HCT116 (cell line): Measurements from ENCODE around the gene CHST11. TPM values are rescaled to one million over a fixed set of nuclear protein-coding genes. Genes with fewer than 3 reads are reported as not detected.

Experiments
- ATAC-seq: fragments of 200-7000 bp; cut with Tn5 transposase; 2 replicates; pipeline ENCODE4 v1.9.1; 2020; ENCODE audit warnings: mild to moderate bottlenecking, moderate library complexity
- BruUV-seq: library from RNA; stranded (reverse); fragments of 400-500 nt; replicated peaks from 2 replicates; lab custom pipeline; 2021; lab: Mats Ljungman, UMichigan
- CTCF ChIA-PET: fragments of 300-600 bp; sonication (Branson Sonifier 250); formaldehyde crosslinking; loops from one replicate; lab custom pipeline; 2021; ENCODE audit warnings: antibody characterized with exemption; lab: Charles Lee
- POLR2A ChIA-PET: fragments of 300-600, 350-600 bp; sonication (Branson Sonifier 250); formaldehyde crosslinking; loops from one replicate; lab custom pipeline; 2021; ENCODE audit warnings: antibody characterized with exemption; lab: Charles Lee
- RAD21 ChIA-PET, 2 experiments: fragments of 300-600 bp; sonication (Branson Sonifier 250); formaldehyde crosslinking; loops; one replicate each; lab custom pipeline; 2023; ENCODE audit warnings: low total read pairs in 2 of 2; ENCODE audit not compliant: uncharacterized antibody in 2 of 2, unreplicated experiment in 2 of 2, low non-redundant PET in 1 of 2; lab: Charles Lee
- DNase-seq: peaks from one replicate; pipeline ENCODE4 v3.0.0-alpha.2; 2010; ENCODE audit warnings: low read depth, low spot score
- H2AFZ ChIP-seq: fragments of 200-600 bp; shearing (Covaris generic), sonication (generic); 2 replicates; pipeline ENCODE4 v1.6.1; 2017; ENCODE audit warnings: low read depth, mixed run types, mixed read lengths, antibody characterized with exemption, low read length; ENCODE audit not compliant: poor library complexity, severe bottlenecking
- H3K27ac ChIP-seq: 2 replicates; pipeline ENCODE4 v1.5.1; 2012; ENCODE audit warnings: low read depth, low read length
- H3K27me3 ChIP-seq: fragments of 200-600 bp; sonication (generic); 2 replicates; pipeline ENCODE4 v1.6.1; 2016; ENCODE audit warnings: mixed run types, low read length, mixed read lengths; ENCODE audit not compliant: insufficient read depth
- H3K36me3 ChIP-seq, 2 experiments: fragments of 200-500 bp in 1 of 2; fragments of 200-600 bp in 1 of 2; sonication (Bioruptor generic) in 1 of 2; sonication (generic) in 1 of 2; 2 replicates each; pipeline versions ENCODE4 v1.5.1 to v1.6.1; 2014 to 2016; ENCODE audit warnings: low read length in 2 of 2, inconsistent platforms in 1 of 2, mixed read lengths in 1 of 2, mixed run types in 1 of 2; ENCODE audit not compliant: insufficient read depth in 2 of 2, control insufficient read depth in 1 of 2
- H3K4me1 ChIP-seq, 2 experiments: fragments of 200-600 bp in 1 of 2; sonication (generic) in 1 of 2; 2 replicates each; pipeline versions ENCODE4 v1.5.1 to v1.6.1; 2012 to 2017; ENCODE audit warnings: low read length in 2 of 2, inconsistent platforms in 1 of 2, mild to moderate bottlenecking in 1 of 2, mixed read lengths in 1 of 2, mixed run types in 1 of 2, moderate library complexity in 1 of 2; ENCODE audit not compliant: insufficient read depth in 2 of 2, control insufficient read depth in 1 of 2
- H3K4me2 ChIP-seq: fragments of 200-600 bp; sonication (generic); 2 replicates; pipeline ENCODE4 v1.6.1; 2017; ENCODE audit warnings: mixed run types, low read length, mixed read lengths
- H3K4me3 ChIP-seq, 2 experiments: fragments of 200-600 bp in 1 of 2; sonication (generic) in 1 of 2; replicated peaks in 1 of 2; 2 replicates each; pipeline ENCODE4 v1.5.1; 2011 to 2016; ENCODE audit warnings: low read length in 2 of 2, control low read depth in 1 of 2, low read depth in 1 of 2, mild to moderate bottlenecking in 1 of 2, mixed read lengths in 1 of 2, mixed run types in 1 of 2
- H3K79me2 ChIP-seq: fragments of 200-600 bp; sonication (generic); 2 replicates; pipeline ENCODE4 v1.6.1; 2017; ENCODE audit warnings: mild to moderate bottlenecking, mixed run types, low read length, moderate library complexity, mixed read lengths; ENCODE audit not compliant: insufficient read depth
- H3K9ac ChIP-seq: fragments of 200-600 bp; sonication (generic); 2 replicates; pipeline ENCODE4 v1.6.1; 2016; ENCODE audit warnings: low read length, mixed read lengths
- H3K9me2 ChIP-seq: fragments of 200-600 bp; sonication (generic), shearing (Covaris generic); 2 replicates; pipeline ENCODE4 v1.6.1; 2017; ENCODE audit warnings: mixed run types, mild to moderate bottlenecking, moderate library complexity; ENCODE audit not compliant: insufficient read depth
- H3K9me3 ChIP-seq, 2 experiments: fragments of 200-500 bp in 1 of 2; fragments of 200-600 bp in 1 of 2; sonication (Bioruptor generic) in 1 of 2; sonication (generic) in 1 of 2; 2 replicates each; pipeline ENCODE4 v1.6.1; 2014 to 2017; ENCODE audit warnings: low read length in 2 of 2, mixed read lengths in 2 of 2, inconsistent platforms in 1 of 2, low read depth in 1 of 2, mild to moderate bottlenecking in 1 of 2, mixed run types in 1 of 2, moderate library complexity in 1 of 2; ENCODE audit not compliant: control insufficient read depth in 1 of 2, insufficient read depth in 1 of 2
- H4K20me1 ChIP-seq: fragments of 200-600 bp; sonication (generic), shearing (Covaris generic); 2 replicates; pipeline ENCODE4 v1.6.1; 2017; ENCODE audit warnings: mixed run types, mild to moderate bottlenecking, moderate library complexity; ENCODE audit not compliant: insufficient read depth
- CBX3 ChIP-seq: IDR thresholded peaks from 2 replicates; pipeline ENCODE4 v1.6.1; 2012; ENCODE audit warnings: low read depth
- CEBPB ChIP-seq: IDR thresholded peaks from 2 replicates; pipeline ENCODE4 v1.6.1; 2012; ENCODE audit warnings: low read depth
- EGR1 ChIP-seq: IDR thresholded peaks from 2 replicates; pipeline ENCODE4 v1.6.1; 2012; ENCODE audit warnings: low read depth
- ELF1 ChIP-seq: IDR thresholded peaks from 2 replicates; pipeline ENCODE4 v1.6.1; 2012; ENCODE audit warnings: low read depth, borderline replicate concordance
- EZH2 ChIP-seq: fragments of 200-600 bp; sonication (generic); IDR thresholded peaks from 2 replicates; pipeline ENCODE4 v1.6.1; 2017; ENCODE audit warnings: antibody characterized with exemption, mixed run types
- FOSL1 ChIP-seq: IDR thresholded peaks from 2 replicates; pipeline ENCODE4 v1.6.1; 2012; ENCODE audit warnings: low read depth
- JUND ChIP-seq: IDR thresholded peaks from 2 replicates; pipeline ENCODE4 v1.6.1; 2012
- POLR2AphosphoS5 ChIP-seq: IDR thresholded peaks from 2 replicates; pipeline ENCODE4 v1.6.1; 2011; ENCODE audit warnings: mild to moderate bottlenecking, low read depth, low read length, moderate library complexity
- RAD21 ChIP-seq: IDR thresholded peaks from 2 replicates; pipeline ENCODE4 v1.6.1; 2012; ENCODE audit warnings: low read depth, mild to moderate bottlenecking
- SIN3A ChIP-seq: IDR thresholded peaks from 2 replicates; pipeline ENCODE4 v1.6.1; 2012; ENCODE audit warnings: low read depth
- SP1 ChIP-seq: IDR thresholded peaks from 2 replicates; pipeline ENCODE4 v1.6.1; 2012; ENCODE audit warnings: low read depth
- SRF ChIP-seq: IDR thresholded peaks from 2 replicates; pipeline ENCODE4 v1.6.1; 2012; ENCODE audit warnings: low read depth
- TCF7L2 ChIP-seq: IDR thresholded peaks from 2 replicates; pipeline ENCODE4 v1.7.0; 2011; ENCODE audit warnings: borderline replicate concordance, inconsistent platforms; ENCODE audit not compliant: insufficient read depth, insufficient read length; ENCODE audit errors: extremely low read depth
- YY1 ChIP-seq: IDR thresholded peaks from 2 replicates; pipeline ENCODE4 v1.6.1; 2011; ENCODE audit warnings: low read length, low read depth, moderate library complexity, mild to moderate bottlenecking; ENCODE audit not compliant: insufficient replicate concordance; ENCODE audit errors: extremely low read depth
- ZFX ChIP-seq: fragments of 450-650 bp; IDR thresholded peaks from 2 replicates; pipeline ENCODE4 v1.6.1; 2017
- ZNF274 ChIP-seq: fragments of 200-500 bp; sonication (Bioruptor generic); IDR thresholded peaks from 2 replicates; pipeline ENCODE4 v1.6.1; 2014; ENCODE audit warnings: mild to moderate bottlenecking, low read depth, low read length, inconsistent platforms
- intact Hi-C: fragments of 100-400 bp; cut with micrococcal nuclease; formaldehyde crosslinking; loops from 2 replicates; pipeline ENCODE4 v1.10.0; 2022
- total RNA-seq: library from RNA; stranded (reverse); gene quantifications from one replicate; pipeline ENCODE4 v1.2.1, GENCODE V29; 2021; ENCODE audit not compliant: unreplicated experiment
- TF ChIP-seq, protein P1 (sequence below), 3 experiments: fragments of 200-600 bp in 1 of 3; sonication (generic) in 1 of 3; IDR thresholded peaks in 2 of 3; conservative IDR thresholded peaks in 1 of 3; 2 replicates each; pipeline ENCODE4 v1.5.1; 2012 to 2017; ENCODE audit warnings: low read depth in 2 of 3, low read length in 2 of 3, antibody characterized with exemption in 1 of 3, borderline replicate concordance in 1 of 3, control low read depth in 1 of 3, mild to moderate bottlenecking in 1 of 3, mixed read lengths in 1 of 3, mixed run types in 1 of 3, moderate library complexity in 1 of 3; ENCODE audit not compliant: insufficient read depth in 1 of 3
- TF ChIP-seq, protein P2 (sequence below): IDR thresholded peaks from 2 replicates; pipeline ENCODE4 v1.6.1; 2012
- TF ChIP-seq, protein P3 (sequence below): IDR thresholded peaks from 2 replicates; pipeline ENCODE4 v1.6.1; 2012; ENCODE audit warnings: low read depth

The CHST11 gene
- total RNA-seq, 1 experiment from 2014 or later: 10.1 TPM

DNA sequence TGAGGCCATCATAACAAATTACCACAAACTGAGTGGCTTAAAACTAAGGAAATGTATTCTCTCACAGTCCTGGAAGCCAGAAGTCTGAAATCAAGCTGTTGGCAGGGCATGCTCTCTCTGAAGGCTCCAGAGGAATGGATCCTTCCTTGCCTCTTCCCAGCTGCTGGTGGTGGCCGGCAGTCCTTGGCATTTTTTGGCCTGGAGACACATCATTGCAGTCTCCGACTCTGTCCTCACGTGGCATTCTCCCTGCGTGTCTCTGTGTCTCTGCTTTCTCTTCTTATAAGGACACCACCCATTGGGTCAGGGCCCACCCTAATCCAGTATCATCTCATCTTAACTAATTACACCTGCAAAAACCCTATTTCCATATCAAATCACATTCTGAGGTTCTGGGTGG, 295.3 kb downstream of the CHST11 start:
- Histone ChIP-seq H3K79me2 (no peaks in the 10 kb centered on the region), H3K4me1 (peaks cover 0 to 9% of the 10 kb centered on the region in 2 experiments; a peak in 2 of 4 replicates), H4K20me1 (no peaks in the 10 kb centered on the region), H3K27me3 (no peaks in the 10 kb centered on the region), H3K4me2 (no peak overlapping the region), H3K9me2 (no peaks in the 10 kb centered on the region), H3K4me3 (no peak overlapping the region), H3K9me3 (no peaks in the 10 kb centered on the region), H3K36me3 (no peaks in the 10 kb centered on the region), H3K9ac (no peak overlapping the region), H2AFZ (no peak overlapping the region), H3K27ac (no peak overlapping the region)
- POLR2A ChIA-PET: no interaction called here
- TF ChIP-seq SRF: no peak
- no peak for TF ChIP-seq TCF7L2
- TF ChIP-seq EGR1: no peak
- no peak for TF ChIP-seq CBX3
- TF ChIP-seq YY1: no peak
- TF ChIP-seq SP1: no peak
- no peak for TF ChIP-seq ZNF274
- no peak for TF ChIP-seq ZFX
- no peak for TF ChIP-seq JUND
- no peak for TF ChIP-seq RAD21
- TF ChIP-seq FOSL1: no peak
- no peak for TF ChIP-seq ELF1
- TF ChIP-seq, protein P1, sequence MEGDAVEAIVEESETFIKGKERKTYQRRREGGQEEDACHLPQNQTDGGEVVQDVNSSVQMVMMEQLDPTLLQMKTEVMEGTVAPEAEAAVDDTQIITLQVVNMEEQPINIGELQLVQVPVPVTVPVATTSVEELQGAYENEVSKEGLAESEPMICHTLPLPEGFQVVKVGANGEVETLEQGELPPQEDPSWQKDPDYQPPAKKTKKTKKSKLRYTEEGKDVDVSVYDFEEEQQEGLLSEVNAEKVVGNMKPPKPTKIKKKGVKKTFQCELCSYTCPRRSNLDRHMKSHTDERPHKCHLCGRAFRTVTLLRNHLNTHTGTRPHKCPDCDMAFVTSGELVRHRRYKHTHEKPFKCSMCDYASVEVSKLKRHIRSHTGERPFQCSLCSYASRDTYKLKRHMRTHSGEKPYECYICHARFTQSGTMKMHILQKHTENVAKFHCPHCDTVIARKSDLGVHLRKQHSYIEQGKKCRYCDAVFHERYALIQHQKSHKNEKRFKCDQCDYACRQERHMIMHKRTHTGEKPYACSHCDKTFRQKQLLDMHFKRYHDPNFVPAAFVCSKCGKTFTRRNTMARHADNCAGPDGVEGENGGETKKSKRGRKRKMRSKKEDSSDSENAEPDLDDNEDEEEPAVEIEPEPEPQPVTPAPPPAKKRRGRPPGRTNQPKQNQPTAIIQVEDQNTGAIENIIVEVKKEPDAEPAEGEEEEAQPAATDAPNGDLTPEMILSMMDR (IDR thresholded peaks at IDR 0.05 in 2 of 3, conservative IDR thresholded peaks at IDR 0.05 in 1 of 3; ENCODE audit: borderline replicate concordance in 1 of 3, insufficient read depth in 1 of 3, low read depth in 2 of 3, low read length in 2 of 3): no peak
- no peak for TF ChIP-seq EZH2
- no peak for TF ChIP-seq SIN3A
- no peak for TF ChIP-seq CEBPB
- TF ChIP-seq, protein P2, sequence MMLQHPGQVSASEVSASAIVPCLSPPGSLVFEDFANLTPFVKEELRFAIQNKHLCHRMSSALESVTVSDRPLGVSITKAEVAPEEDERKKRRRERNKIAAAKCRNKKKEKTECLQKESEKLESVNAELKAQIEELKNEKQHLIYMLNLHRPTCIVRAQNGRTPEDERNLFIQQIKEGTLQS: no peak
- TF ChIP-seq, protein P3, sequence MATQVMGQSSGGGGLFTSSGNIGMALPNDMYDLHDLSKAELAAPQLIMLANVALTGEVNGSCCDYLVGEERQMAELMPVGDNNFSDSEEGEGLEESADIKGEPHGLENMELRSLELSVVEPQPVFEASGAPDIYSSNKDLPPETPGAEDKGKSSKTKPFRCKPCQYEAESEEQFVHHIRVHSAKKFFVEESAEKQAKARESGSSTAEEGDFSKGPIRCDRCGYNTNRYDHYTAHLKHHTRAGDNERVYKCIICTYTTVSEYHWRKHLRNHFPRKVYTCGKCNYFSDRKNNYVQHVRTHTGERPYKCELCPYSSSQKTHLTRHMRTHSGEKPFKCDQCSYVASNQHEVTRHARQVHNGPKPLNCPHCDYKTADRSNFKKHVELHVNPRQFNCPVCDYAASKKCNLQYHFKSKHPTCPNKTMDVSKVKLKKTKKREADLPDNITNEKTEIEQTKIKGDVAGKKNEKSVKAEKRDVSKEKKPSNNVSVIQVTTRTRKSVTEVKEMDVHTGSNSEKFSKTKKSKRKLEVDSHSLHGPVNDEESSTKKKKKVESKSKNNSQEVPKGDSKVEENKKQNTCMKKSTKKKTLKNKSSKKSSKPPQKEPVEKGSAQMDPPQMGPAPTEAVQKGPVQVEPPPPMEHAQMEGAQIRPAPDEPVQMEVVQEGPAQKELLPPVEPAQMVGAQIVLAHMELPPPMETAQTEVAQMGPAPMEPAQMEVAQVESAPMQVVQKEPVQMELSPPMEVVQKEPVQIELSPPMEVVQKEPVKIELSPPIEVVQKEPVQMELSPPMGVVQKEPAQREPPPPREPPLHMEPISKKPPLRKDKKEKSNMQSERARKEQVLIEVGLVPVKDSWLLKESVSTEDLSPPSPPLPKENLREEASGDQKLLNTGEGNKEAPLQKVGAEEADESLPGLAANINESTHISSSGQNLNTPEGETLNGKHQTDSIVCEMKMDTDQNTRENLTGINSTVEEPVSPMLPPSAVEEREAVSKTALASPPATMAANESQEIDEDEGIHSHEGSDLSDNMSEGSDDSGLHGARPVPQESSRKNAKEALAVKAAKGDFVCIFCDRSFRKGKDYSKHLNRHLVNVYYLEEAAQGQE: no peak
- TF ChIP-seq POLR2AphosphoS5: no peak
- intact Hi-C loops: no loop called here
- RAD21 ChIA-PET: no interaction called here
- CTCF ChIA-PET: no interaction called here
- no peak for ATAC-seq
- BruUV-seq: no TSS peak
- DNase-seq: no peak
